Stimulated activated CD4-positive, alpha-beta T cell treated with anti-CD3 and anti-CD28 coated beads, Interleukin-15, amount 100 ng/mL, for 48 hours (primary cell): Measurements from ENCODE around the gene FOXO3.
"Not testable (repeated sequence)": the region's sequence is repeated elsewhere in the genome, so short reads cannot be mapped to it uniquely, and the experiment has no call there.

Source experiments
- DNase-seq, 2 donors: peaks; one replicate each; pipeline ENCODE4 v3.0.0-alpha.2; 2020; ENCODE audit warnings: low read depth in 2 of 2

Gene FOXO3

DNA sequence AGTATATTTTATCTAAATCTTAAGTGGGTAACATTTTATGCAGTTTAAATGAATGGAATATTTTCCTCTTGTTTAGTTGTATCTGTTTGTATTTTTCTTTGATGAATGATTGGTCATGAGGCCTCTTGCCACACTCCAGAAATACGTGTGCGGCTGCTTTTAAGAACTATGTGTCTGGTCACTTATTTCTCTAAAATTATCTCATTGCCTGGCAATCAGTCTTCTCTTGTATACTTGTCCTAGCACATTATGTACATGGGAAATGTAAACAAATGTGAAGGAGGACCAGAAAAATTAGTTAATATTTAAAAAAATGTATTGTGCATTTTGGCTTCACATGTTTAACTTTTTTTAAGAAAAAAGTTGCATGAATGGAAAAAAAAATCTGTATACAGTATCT lies 123.3 kb downstream of the FOXO3 start:
- not testable (repeated sequence) for DNase-seq

DNA sequence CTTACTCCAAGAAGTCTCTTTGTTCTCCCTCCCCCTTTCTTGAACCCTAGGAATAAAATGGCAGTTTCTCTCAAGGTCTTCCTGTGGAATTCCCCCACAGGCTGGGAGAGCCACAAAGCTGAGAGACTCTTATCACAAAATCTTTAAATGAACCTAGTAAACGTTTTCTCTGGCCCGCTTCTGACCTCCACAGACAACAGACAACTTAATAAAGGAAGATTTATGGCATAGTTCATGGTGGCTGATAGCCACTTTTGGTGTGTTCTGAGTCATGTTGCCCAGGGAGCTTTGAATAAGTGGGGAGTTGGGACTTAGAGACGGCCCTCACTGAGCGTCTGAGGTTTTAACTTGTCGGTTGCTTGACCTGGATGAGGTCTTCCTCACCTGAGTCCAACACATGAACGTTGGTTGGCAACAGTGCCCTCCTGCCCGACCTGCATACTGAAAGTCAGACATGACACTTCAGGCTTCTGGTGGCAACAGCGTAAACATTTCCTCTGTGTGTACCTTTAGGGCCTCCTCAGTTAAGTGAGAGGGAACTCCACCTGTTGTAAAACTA lies 124.1 kb downstream of the FOXO3 start:
- no peak for DNase-seq

- DNase-seq: no peak
Measured at GRCh38 chr6:108685970-108686369, 125.3 kb downstream of the FOXO3 start.

GRCh38 chr6:108686896-108687295 lies 126.2 kb downstream of the FOXO3 start:
- no peak for DNase-seq

DNA sequence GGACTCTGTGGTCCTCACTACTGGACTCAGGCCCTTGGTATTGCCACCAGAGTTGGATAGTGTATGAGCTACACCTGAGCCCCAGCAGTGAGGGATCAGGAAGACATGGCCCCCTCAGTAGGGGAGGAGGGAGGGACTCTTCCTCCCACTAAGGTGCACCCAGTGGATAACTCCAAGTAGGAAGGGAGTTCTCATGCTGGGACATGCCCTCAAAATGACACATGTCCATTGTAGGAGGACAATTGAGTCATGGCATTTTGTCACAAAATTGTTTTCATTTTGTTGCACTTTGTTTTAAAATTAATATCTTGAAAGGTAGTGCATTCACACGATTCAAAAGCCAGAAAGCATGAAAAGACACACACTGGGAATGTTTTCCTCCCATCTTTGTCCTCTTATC lies 127.2 kb downstream of the FOXO3 start:
- DNase-seq: no peak

DNA sequence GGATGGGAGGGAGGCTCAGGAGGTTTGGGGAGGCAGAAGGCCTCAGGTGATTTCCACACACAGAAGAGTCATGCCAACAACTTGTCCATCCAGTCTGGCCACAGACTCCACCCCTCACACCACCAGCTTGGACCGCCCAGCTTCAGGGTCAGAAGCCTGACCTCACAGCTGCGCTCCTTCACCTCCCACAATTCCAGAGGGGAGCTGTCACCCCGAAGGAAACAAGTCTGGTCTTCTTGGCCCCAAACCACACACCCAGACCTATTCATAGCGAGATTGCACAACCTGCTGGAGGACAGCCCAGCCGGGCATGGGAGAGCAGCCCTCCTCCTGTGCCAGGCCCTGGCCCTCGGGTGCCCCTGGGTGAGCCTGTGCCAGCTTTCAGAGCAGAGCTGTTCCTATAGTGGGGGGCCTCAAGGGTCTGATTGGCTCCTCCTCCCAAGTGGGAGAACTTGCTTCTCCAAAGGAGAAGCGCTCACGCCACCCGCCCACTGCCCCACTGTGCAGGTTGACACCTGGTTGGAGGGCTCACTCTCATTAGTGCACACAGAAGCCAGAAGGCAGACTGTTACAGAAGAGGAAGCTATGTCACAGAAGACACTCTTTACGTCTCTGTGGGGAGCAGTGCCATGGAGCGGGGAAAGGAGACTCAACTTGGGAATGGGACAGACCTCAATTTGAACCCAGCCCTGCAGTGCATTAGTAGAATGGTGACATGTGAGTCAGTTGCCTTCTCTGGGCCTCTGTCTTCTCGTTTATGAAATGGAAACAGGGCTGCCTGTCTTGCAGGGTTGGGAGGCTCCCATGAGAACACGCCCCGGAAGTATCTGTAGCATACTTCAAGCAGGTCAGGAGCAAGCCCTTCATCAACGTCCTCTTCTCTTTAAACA lies 128.8 kb downstream of the FOXO3 start:
- DNase-seq: no peak

DNA sequence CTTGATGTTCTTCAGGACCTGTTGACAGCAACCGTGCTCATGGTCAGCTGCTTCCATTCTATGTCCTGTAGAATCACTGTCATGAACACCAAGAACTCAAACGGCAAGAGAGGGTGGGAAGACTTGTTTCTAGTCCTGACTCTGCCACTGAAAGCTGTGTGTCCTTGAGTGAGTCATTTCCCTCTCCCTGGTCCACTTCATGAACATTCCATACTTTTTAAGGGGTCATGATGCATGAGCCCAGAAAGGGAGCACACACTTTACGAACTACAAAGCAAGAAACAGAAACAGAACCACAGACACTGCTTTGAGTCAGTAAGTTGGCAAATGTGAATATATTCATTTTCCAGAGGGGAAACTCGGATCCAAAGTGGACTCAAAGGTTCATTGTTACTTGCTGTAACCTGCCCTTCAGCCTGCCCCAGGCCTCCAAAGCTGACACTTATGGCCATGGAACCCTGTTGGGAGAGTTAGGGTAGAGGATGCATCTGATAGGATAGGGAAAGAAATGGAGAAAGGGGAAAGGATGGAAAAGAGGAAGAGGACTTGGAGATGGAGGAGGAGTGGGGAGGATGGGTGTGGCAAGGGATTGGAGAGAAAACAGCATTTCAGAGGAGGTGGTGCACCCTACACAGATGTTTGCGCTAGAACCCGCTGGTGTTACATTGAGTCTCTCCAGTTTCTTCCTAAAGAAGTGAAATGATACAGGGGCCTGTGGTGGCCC lies 129.8 kb downstream of the FOXO3 start:
- no peak for DNase-seq

- no peak for DNase-seq
Measured at GRCh38 chr6:108693430-108694154, 132.9 kb downstream of the FOXO3 start.

GRCh38 chr6:108694816-108695215 lies 134.1 kb downstream of the FOXO3 start:
- DNase-seq: no peak

- DNase-seq: no peak
Measured at GRCh38 chr6:108697561-108698161, 136.9 kb downstream of the FOXO3 start.

GRCh38 chr6:108698593-108699289 lies 138.0 kb downstream of the FOXO3 start:
- DNase-seq: no peak

DNA sequence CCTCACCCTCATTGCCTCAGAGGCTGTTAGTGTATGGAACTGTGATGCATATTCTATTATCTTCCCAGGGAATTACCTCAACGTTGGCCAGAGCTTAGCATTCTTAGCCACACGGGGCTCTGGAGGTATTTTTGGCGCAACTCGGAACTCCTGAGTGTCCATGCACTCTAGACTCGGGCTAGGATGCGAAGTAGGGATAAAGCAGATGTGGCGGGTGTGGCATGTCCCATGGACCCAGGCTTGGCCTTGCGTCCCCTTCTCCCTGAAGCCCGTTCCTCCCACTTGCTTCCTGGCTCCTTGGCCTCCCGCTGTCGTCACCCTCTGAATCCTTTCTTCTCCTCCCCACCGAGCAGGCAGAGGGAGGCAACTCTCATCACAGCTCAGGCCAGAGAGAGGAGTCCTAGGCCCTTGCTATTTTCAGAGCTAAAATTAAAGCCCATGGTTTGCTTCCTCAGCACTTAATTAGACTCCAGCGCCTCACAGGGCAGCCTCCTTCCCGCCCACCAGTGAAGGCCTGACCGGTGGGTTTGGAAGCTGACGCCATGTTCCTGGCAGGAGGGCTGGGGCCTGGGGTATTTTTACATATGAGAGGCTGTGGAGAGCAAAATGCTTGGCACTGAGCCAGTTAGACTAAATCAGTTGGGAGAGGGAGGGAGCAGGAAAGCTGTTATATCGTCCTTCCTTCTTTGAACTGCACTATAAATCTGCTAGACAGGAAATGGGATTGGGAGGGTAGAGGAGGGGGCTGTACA lies 138.7 kb downstream of the FOXO3 start:
- DNase-seq: no peak

DNA sequence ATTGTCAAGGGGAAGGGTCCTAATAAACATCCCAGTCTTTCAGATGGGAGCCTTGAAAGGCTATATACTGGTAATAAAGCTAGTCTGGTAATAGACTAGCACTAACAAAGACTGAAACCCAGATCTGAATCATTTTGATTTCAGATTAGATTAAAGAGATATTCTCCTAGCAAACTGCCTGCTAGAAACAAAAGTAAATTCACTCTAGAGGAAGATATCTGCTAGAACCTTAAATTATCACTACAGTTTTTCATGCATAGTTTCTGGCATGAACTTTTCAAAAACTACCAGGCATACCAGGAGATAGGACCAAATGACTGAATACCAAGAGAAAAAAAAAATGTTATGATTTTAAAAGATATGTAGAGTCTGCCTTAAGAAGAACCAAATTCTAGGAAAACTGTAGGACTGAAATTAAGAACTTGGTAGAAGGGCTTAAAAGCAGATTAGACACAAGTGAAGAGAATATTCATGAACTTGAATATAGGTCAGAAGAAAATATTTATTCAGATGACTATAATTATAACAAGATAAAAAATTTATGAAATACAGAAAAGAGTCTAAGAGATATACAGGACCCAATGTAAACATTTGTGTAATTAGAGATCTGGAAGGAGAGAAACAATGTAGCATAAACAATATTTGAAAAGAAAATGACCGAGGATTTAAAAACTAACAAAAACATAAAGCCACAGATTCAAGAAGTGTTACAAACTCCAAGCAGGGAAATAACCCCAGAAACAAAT lies 141.6 kb downstream of the FOXO3 start:
- DNase-seq: no peak

GRCh38 chr6:108706649-108707048 lies 145.9 kb downstream of the FOXO3 start:
- no peak for DNase-seq

- no peak for DNase-seq
Measured at GRCh38 chr6:108707328-108707976, 146.7 kb downstream of the FOXO3 start.

- DNase-seq: no peak
Measured at GRCh38 chr6:108710030-108710429, 149.3 kb downstream of the FOXO3 start.

GRCh38 chr6:108710551-108710950 lies 149.8 kb downstream of the FOXO3 start:
- no peak for DNase-seq

GRCh38 chr6:108711071-108711470 lies 150.4 kb downstream of the FOXO3 start:
- no peak for DNase-seq

DNA sequence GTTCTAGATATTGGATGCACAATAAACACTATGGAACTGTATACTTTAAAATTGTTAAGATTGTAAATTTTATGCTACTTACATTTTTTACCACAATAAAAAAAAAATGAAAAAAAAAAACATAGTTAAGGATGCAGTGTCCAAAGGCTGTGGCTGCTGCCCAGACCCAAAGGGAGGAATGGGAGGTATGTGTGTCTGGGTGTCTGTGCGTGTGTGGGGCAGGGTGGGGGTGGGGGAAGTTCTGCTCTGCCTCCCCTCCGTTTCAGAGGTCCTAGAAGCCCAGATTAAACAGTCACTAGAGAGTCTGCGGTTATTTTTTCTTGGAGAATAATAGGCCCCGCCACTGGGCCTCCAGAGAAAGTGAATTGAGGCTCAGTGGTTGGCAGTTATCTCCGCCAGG lies 151.1 kb downstream of the FOXO3 start:
- no peak for DNase-seq
